HG03097 (cell line): Measurements from ENCODE around the gene PPFIA4.
A peak's percentile ranks its signal among the peaks of the same experiment; 100 is the strongest.
"Not testable (repeated sequence)": the region's sequence is repeated elsewhere in the genome, so short reads cannot be mapped to it uniquely, and the experiment has no call there.

Source experiments
- ATAC-seq: cut with Tn5 transposase; IDR thresholded peaks from one replicate; pipeline ENCODE4 v1.9.1; 2021; ENCODE audit not compliant: unreplicated experiment, low FRiP score

The PPFIA4 gene

DNA sequence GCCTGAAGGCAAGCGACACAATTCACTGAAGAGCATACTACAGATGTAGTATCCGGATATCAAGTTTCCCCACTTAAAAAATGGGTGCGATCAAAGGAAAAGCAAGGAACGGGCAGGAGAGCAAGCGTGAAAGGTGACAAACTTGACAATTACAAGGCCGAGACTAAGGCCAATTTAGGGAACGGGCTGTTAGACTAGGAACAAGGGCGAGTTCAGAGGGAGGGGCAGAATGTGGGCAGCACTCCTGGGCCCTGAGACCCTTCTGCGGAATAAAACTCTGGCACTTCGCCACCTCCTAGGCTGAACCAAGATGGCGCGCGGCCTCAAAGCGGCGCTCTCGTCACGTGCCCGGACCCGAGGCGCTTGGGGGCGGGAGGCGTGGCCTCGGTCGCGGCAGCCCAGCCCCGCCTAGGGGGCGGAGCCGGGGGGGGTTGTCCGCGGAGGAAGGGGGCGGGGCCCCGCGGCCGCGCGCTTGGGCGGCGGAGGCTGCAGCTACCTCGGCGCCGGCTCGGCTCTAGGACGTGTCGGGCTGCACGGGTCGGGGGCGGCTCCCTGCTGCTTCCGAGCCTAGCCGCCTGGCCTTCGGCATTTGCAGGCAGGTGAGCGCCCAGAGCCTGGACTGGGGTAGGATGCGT lies at the start of gene PPFIA4:
TSS of gene PPFIA4 (plus strand) at position 461 of the 635 bp plus-strand sequence. CDS start 12,518 bp downstream, outside the sequence.
- peak; percentile 63 for ATAC-seq

DNA sequence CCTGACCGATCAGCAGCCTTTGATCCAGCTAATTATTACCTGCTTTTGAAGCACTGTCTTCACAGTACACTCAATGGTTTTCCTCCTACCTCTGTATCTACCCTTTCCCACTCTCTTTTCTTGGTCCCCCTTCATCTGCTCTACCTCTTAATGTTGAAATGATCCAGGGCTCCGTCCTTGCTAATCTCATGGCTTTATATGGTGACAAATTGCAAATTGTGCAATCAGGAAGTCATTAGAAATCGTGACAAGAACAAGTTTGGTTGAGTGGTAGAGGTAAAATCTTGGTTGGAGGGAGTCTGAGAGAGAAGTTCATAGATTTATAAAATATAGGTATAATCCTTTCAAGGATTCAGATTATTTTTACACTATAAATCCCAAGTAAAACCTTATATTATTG lies 49.7 kb upstream of the PPFIA4 start:
- no peak for ATAC-seq

DNA sequence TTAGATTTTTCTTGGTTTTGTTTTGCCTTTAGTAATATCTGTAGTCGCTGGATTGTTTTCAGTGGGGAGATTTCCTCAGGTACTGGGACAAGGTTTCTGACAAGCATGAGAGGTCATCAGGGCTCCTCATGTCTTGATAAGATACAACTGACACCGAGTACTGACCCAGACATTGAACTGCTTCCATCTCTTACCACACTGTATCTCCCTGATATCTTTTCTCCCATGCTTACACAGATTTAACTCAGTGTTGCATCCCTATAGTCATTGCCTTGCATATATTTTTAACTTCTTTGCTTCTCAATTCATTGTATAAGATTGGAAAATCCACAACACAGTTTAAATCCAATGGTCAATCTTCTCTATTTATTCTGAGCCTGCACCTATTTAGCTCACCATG lies 46.8 kb upstream of the PPFIA4 start:
- ATAC-seq = no peak

DNA sequence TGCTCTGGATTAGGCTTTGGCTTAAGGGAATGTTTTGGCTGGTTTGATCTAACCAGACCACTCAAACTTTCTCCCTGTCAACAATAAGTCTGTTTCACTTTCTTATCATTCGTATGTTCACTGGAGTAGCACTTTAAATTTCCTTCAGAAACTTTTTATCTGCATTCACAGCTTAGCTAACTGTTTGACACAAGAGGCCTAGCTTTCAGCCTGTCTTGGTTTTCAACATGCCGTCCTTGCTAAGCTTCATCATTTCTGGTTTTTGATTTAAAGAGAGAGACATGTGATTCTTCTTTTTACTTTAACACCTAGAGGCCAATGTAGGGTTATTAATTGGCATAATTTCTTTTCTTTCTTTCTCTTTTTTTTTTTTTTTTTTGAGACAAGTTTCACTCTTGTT lies 44.4 kb upstream of the PPFIA4 start:
- no peak for ATAC-seq

DNA sequence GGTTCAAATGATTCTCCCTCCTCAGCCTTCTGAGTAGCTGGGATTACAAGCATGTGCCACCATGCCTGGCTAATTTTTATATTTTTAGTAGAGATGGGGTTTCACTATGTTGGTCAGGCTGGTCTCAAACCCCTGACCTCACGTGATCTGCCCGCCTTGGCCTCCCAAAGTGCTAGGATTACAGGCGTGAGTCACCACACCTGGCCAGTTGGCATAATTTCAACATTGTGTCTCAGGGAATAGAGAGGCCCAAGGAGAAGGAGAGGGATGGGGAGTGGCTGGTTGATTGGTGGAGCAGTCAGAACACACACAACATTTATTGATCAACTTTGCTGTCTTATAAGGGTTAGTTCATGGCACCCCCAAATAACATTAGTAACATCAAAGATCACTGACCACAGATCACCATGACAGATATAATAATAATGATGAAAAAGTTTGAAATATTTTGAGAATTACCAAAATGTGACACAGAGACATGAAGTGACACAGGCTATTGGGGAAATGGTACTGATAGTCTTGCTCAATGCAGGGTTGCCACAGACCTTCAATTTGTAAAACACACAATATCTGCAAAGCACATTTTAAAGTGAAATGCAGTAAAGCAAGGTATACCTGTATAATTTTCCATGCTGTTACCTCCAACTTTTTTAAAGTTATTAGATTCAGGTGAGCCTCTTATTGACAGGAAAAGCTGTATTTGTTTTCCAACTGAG lies 43.4 kb upstream of the PPFIA4 start:
- ATAC-seq = no peak

DNA sequence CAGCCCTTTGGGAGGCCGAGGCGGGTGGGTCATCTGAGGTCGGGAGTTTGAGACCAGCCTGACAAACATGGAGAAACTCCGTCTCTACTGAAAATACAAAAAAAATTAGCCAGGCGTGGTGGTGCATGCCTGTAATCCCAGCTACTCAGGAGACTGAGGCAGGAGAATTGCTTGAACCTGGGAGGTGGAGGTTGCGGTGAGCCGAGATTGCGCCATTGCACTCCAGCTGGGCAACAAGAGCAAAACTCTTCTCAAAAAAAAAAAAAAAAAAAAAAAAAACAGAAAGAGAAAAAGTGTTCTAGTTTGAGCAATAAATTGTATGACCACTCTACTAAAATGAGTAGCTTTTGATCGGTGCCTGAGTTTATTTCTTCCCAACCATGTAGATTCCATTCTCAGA lies 40.2 kb upstream of the PPFIA4 start:
- ATAC-seq = not testable (repeated sequence)

DNA sequence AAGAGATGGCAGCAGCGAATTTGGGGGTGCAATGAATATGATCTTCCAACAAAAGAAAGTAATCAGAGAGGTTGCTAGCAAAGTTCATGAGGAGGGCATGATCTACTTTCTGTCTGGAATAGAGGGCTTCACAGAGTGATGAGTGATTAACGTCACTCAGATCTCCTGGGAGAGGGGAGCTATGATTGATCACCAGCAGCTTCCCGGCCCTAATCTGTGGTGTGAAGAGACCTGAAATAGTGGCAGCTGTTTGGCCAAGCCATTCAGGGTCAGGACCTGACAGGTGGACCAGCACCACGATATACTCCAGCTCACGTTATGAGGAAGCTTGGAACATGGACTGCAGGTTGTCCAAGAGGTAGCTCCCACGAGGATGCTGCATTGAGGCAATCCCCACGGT lies 39.0 kb upstream of the PPFIA4 start:
- no peak for ATAC-seq

DNA sequence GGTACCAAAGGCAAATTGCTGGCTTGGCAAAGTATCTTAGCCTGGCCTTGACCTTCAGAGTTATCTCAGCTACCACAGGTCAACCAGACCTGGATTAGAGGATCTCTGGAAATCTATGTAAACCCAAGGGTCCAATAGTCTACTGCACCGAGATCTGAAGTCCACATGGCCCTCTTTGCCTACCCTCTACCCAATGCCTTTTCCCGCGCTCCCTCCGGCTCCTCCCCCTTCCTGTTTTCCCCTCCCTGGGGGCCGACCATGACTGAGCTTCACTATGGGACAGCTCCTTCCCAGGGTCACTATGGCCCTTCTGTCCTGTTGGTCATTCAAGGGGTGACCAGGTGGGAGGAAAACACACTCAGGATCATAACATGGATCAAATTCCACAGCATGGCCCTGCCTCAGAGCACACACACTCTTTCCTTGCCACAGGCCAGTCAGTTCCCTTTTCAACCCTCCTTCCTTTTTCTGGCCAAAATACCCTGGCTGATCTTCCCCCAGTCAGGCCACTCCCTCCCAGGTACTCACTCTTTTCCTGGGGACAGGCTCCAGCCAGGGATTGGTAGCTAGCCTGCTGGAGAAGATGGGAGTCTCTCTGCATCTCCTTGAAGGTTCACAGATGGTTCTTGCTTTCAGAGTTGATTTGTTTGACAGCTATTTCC lies 38.2 kb upstream of the PPFIA4 start:
- no peak for ATAC-seq

DNA sequence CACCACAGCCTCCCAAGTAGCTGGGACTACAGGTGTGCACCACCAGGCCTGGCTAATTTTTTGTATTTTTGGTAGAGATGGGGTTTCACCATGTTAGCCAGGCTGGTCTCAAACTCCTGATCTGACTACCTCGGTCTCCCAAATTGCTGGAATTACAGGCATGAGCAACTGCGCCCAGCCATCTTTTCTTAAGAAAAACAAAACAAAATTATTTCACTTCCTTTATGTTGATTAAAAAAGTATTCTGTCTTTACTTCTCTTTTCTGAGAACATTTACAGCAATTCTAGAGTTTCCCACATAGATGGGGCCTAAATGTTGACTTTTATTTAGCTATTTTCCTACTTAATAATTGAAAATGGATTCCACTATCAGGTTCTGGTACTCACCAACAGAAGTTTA lies 36.4 kb upstream of the PPFIA4 start:
- no peak for ATAC-seq

DNA sequence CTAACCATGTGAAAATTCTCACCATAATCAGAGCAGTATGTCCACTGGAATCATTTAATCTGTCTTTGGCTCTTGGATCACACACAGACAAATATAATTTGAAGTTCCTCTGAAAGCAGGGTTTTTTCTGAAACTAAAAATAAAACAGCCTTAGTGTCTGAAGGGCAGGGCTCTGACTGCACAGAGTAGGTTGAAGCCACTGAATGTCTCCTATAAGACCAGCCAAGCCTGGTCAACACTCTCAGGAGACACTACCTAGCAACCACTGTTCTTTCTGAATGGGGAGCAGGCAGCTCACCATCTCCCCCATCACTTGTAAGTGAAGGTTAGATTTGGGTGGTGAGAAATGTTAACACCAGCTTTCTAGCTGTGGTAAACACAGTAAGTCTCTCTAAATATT lies 35.2 kb upstream of the PPFIA4 start:
- ATAC-seq = no peak

DNA sequence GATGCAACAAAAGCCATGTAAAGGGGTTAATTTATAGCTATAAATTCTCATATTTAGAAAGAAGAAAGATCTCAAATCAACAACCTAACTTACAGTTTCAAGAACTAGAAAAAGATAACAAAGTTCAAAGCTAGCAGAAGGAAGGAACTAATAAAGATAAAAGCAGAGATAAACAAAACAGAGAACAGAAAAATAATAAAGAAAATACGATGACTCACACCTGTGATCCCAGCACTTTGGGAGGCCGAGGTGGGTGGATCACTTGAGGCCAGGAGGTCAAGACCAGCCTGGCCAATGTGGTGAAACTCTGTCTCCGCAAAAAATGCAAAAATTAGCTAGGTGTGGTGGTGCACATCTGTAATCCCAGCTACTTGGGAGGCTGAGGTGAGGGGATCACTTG lies 31.5 kb upstream of the PPFIA4 start:
- no peak for ATAC-seq

DNA sequence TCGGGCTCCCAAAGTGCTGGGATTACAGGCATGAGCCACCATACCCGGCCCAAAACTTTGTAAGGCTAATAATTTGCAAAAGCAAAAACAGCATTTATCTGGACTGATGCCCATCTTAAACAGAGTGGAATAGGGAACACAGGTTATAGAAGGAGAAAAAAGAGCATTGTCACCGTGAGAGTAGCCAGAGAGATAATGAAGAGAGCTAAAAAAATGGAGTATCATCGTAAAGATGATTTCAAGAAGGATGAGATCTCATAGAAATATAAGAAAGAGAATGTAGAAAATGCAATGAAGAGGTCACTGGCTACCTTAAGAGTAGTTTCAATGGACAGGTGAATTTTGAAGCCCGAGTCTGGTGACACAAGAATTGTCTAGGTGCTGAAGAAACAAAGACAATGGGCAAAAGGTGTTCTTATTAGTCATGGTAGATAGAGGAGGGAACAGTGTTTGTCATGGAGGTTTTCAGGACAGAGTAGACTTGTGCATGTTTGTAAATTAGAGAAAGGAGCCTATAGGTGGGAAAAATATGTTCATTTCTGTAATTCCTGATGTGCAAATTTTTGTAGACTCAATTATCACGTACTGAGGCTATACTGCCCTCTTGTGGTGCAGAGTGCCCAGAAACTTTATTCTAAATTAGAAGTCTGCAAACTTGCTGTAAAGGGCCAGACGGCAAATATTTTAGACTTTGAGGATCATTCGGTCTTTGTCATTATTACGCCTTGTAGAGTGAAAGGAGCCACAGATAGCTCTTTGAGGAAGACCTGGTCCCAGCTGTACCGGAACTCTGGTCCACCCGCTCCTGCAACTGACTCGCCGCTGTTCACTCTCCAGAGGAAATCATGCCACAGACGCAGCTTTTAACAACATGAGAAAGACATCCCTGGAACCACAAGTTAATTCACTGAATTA lies 27.2 kb upstream of the PPFIA4 start:
- no peak for ATAC-seq

DNA sequence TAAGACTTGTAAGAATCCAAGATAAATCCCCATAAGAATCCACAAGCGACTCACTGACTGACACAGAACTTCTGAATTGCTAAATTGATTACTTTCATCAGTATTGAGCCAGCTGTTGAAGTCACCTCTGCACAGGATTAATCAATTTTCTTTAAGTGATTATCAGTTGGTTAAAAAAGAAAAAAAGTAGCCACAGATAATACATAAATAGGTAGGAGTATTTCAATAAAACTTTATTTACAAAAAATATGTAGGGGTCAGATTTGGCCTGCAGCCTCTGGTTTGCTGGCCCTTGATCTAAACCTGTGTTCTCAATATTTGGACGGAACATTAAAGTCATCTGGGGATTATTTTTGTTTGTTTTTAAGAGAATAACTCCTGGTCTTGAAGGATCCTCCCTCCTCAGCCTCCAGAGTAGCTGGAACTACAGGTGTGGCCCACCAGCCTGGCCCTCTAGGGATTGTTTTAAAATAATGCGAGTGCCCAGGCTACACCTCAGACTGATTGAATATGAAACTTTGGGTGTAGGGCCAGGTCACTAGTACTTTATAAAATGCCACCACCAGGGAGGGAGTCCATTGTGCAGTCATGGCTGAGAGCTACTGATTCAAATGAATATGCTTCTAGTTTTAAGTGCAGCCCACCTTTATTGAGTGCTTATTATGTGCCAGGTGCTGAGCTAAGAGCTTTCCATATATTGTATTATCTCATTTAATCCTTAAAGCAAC lies 25.9 kb upstream of the PPFIA4 start:
- no peak for ATAC-seq

DNA sequence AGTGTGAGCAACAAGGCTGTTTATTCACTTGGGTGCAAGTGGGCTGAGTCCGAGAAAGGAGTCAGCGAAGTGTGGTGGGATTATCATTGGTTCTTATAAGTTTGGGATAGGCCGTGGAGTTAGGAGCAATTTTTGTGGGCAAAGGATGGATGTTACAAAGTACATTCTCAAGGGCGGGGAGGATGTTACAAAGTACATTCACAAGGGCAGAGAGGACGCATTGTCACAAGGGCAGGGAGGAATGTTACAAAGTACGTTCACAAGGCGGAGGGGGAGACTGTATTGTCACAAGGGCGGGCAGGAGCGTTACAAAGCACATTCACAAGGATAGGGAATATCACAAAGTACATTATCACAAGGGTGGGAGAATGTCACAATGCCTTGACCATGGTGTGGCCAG lies 24.3 kb upstream of the PPFIA4 start:
- no peak for ATAC-seq

DNA sequence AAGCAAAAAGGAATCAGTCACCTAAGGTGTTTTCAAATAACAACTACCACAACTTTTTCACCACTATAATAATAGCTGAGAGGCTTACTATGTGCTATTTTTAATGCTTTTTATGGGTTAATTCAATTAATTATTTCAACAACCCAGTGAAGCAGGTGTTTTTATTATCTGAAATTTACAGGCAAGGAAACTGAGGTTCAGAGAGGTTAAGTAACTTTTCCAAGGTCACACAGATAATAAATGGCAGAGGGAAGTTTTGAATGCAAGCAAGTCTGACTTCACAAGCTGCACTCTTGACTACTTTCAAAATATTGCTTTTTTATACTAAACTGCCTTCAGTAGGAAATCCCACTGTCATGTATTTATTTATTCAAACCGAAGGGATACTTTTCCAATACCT lies 23.3 kb upstream of the PPFIA4 start:
- ATAC-seq = no peak

DNA sequence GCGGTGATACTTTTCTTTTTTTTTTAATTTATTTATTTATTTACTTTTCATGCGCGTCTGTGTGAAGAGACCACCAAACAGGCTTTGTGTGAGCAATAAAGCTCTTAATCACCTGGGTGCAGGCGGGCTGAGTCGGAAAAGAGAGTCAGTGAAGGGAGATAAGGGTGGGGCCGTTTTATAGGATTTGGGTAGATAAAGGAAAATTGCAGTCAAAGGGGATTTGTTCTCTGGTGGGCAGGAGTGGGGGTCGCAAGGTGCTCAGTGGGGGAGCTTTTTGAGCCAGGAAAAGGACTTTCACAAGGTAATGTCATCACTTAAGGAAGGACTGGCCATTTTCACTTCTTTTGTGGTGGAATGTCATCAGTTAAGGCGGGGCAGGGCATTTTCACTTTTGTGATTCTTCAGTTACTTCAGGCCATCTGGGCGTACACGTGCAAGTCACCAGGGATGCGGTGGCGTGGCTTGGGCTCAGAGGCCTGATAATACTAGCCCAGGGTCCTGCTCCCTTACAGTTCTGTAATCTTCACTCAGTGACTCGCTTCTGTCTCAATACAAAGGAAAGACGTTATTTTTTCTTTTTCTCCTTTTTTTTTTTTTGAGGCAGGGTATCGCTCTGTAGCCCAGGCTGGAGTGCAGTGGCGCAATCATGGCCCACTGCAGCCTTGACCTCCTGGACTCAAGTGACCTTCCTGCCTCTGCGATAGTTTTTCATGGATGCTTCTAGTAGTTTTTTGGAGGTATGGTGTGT lies 20.7 kb upstream of the PPFIA4 start:
- not testable (repeated sequence) for ATAC-seq

DNA sequence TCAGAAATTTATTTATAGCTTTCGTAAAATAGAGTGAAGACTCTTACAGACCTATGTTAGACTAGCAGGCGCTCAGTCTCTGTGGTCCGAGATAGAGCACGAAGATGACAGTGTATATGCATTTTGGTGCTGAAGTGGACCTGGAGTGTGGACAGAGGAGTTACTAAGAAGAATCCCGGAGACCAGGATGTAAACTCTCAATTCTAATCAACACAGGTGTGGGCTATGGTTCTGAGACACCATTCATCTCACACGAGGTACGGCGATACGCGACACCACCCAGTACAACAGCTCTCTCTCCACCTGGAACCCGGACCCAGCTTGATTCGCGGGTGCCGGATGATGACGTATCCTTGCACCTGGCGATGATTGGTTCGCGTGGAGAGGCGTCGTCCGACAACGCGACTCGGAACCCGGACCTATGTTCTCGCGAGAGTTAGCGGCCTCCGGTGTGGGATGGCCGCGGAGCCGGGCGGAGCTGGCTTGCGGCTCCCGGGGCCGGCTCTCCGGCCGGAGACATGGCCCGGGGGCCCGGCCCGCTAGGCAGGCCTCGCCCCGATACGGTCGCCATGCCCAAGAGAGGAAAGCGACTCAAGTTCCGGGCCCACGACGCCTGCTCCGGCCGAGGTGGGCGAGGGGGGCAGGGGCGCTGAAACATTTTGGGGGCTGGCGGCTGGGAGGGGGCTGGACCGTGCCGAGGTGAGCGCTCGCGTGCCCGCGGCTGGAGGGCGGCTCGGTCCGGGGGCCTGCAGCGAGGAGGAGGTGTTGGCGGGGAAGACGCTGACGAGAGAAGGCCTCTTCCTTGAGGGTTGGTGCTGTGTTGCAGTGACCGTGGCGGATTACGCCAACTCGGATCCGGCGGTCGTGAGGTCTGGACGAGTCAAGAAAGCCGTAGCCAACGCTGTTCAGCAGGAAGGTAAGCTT lies 19.1 kb upstream of the PPFIA4 start, which contains the start of gene TMEM183A:
TSS of gene TMEM183A (plus strand) at position 427 of the 924 bp plus-strand sequence. CDS start at position 519, 92 bp downstream.
- ATAC-seq = peak; percentile 93

DNA sequence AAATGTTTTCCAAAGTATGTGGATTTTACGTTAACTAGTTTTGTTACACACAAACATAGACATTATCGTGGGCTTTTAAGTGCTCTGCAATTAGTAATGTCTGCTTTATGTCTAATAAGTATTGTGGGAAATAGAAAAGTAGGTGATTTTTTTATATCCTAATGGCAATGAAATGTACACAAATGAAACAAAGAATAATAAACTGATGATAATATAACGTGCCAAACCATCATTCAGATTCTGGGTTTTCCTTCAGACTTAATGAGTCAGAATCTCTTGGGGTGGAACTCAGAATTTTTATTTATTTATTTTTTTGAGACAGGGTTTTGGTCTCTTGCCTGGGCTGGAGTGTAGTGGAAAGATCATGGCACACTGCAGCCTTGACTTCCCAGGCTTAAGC lies 17.1 kb upstream of the PPFIA4 start:
- ATAC-seq = no peak
